Smooth muscle cell of the pulmonary artery (primary cell): Measurements from ENCODE around the gene LYPLAL1. TPM values are rescaled to one million over a fixed set of nuclear protein-coding genes. Genes with fewer than 3 reads are reported as not detected.

ENCODE experiments used
- total RNA-seq: library from RNA; depleted of rRNA; stranded (reverse); fragments of >200 nt; gene quantifications from 2 replicates; pipeline ENCODE4 v1.2.3, GENCODE V29; 2014

Gene LYPLAL1
- 28.2 and 46.0 TPM in 2 replicates for total RNA-seq

GRCh38 chr1:219173758-219174459 lies at the start of gene LYPLAL1:
Gene LYPLAL1 (plus strand): TSS chr1:219173878. CDS start chr1:219173891, 13 bp downstream.

